Measurements from ENCODE around the gene CTNNA1. TPM values are rescaled to one million over a fixed set of nuclear protein-coding genes. Genes with fewer than 3 reads are reported as not detected.

The CTNNA1 gene
- total RNA-seq, 1 donor = 327 TPM

GRCh38 chr5:138874771-138875551 lies 121.7 kb downstream of the CTNNA1 start, which contains the start of gene LRRTM2:
Gene LRRTM2 (minus strand): TSS chr5:138875335. CDS start chr5:138874911, 424 bp downstream.
- DNase-seq (ENCODE audit: low read depth) = peak; percentile 85
- TF ChIP-seq, protein P1, sequence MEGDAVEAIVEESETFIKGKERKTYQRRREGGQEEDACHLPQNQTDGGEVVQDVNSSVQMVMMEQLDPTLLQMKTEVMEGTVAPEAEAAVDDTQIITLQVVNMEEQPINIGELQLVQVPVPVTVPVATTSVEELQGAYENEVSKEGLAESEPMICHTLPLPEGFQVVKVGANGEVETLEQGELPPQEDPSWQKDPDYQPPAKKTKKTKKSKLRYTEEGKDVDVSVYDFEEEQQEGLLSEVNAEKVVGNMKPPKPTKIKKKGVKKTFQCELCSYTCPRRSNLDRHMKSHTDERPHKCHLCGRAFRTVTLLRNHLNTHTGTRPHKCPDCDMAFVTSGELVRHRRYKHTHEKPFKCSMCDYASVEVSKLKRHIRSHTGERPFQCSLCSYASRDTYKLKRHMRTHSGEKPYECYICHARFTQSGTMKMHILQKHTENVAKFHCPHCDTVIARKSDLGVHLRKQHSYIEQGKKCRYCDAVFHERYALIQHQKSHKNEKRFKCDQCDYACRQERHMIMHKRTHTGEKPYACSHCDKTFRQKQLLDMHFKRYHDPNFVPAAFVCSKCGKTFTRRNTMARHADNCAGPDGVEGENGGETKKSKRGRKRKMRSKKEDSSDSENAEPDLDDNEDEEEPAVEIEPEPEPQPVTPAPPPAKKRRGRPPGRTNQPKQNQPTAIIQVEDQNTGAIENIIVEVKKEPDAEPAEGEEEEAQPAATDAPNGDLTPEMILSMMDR (IDR thresholded peaks at IDR 0.05; ENCODE audit: insufficient read depth, low read length) = no peak

GRCh38 chr5:138875552-138875875 lies 122.3 kb downstream of the CTNNA1 start:
- H3K4me3 ChIP-seq (ENCODE audit: low read depth, low read length) = peak overlapping the region; percentile 60
- no peak for DNase-seq (ENCODE audit: low read depth)
- TF ChIP-seq, protein P1 (IDR thresholded peaks at IDR 0.05; ENCODE audit: insufficient read depth, low read length) = no peak

More at GRCh38 chr5:138874771-138875551, 121.7 kb downstream of the CTNNA1 start, which contains the start of gene LRRTM2:
- peak within 1 kb of the TSS; percentile 60 for H3K4me3 ChIP-seq (ENCODE audit: low read depth, low read length)

DNA sequence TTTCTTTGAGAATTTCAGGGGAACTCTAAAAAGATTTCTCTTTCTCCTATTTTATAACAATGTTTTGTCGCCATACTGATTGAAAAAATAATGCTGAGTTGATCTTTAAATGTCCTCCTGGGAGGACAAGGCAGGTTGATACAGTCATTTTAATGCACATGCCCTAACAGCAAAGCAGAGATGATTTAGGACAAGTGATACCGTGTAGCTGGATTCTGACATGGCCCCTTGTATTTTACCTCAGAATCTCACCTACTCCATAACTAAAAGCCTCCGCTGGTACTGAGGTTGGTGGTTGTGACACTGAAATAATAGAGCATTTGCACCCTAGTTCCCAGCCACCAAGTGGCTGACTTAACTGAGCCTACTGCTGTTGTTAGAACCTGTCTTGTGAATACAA lies 122.7 kb downstream of the CTNNA1 start:
- no peak overlapping the region for H3K4me3 ChIP-seq (ENCODE audit: low read depth, low read length)
- DNase-seq (ENCODE audit: low read depth) = no peak
- TF ChIP-seq, protein P1 (IDR thresholded peaks at IDR 0.05; ENCODE audit: insufficient read depth, low read length) = no peak

- TF ChIP-seq, protein P1 (IDR thresholded peaks at IDR 0.05; ENCODE audit: insufficient read depth, low read length) = no peak
- no peak for DNase-seq (ENCODE audit: low read depth)
- H3K4me3 ChIP-seq (ENCODE audit: low read depth, low read length) = no peak overlapping the region
Observed at GRCh38 chr5:138876811-138877210, 123.6 kb downstream of the CTNNA1 start.

DNA sequence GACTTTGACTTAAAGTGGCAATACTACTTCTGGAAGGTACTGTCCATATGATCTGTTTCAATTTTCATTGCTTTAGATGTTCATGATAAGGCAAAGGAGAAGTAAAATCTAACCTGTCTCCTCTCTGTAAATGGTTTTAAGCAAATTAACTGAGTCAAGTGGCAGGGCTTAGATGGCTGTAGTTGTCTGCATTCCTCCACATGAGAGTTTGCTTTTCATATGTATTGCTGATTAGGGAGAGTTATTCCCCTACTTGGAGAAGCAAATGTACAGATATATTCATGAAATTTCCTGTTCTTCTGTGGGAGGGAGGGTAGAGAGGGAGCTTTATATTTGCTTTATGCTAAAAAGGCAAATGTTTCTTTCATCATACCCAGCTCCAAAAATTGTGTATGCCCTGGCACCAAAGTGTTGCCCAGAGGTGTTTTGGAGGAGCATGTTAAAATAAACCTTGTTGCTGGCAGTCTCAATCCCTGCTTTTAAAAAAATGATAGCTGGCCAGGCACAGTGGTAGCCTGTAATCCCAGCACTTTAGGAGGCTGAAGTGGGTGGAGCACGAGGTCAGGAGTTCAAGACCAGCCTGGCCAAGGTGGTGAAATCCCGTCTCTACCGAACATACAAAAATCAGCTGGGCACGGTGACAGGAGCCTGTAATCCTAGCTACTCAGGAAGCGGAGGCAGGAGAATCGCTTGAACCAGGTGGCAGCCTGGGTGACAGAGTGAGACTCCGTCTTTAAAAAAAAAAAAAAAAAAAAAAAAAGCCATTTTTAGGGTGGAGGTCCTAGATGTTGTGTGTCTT lies 125.4 kb downstream of the CTNNA1 start:
- DNase-seq (ENCODE audit: low read depth) = no peak
- H3K4me3 ChIP-seq (ENCODE audit: low read depth, low read length) = no peak overlapping the region
- TF ChIP-seq, protein P1 (IDR thresholded peaks at IDR 0.05; ENCODE audit: insufficient read depth, low read length) = no peak

- no peak overlapping the region for H3K4me3 ChIP-seq (ENCODE audit: low read depth, low read length)
- TF ChIP-seq, protein P1 (IDR thresholded peaks at IDR 0.05; ENCODE audit: insufficient read depth, low read length) = no peak
- DNase-seq (ENCODE audit: low read depth) = no peak
Observed at GRCh38 chr5:138883211-138883610, 130.0 kb downstream of the CTNNA1 start.
